ENCODE data around the gene MYO1F.

MYO1F gene

DNA sequence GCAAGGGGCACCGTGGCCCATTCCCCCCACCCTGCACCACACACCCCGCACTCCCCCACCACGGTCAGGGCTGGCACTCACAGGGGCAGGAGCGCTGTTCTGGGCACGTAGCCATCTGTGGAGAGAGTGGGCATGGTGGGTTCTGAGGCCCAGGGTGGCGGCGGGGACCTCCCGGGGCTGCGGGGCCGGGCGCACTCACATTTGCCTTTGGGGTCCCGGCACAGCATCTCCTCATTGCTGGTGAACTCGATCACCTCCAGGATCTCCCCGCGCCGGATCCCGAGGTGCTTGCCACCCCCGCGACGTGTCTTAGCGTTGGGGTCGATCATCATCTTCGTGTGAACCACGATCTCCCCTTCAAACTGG lies 86.9 kb downstream of the MYO1F start:
- no peak for DNase-seq (ENCODE audit: low read depth)

DNA sequence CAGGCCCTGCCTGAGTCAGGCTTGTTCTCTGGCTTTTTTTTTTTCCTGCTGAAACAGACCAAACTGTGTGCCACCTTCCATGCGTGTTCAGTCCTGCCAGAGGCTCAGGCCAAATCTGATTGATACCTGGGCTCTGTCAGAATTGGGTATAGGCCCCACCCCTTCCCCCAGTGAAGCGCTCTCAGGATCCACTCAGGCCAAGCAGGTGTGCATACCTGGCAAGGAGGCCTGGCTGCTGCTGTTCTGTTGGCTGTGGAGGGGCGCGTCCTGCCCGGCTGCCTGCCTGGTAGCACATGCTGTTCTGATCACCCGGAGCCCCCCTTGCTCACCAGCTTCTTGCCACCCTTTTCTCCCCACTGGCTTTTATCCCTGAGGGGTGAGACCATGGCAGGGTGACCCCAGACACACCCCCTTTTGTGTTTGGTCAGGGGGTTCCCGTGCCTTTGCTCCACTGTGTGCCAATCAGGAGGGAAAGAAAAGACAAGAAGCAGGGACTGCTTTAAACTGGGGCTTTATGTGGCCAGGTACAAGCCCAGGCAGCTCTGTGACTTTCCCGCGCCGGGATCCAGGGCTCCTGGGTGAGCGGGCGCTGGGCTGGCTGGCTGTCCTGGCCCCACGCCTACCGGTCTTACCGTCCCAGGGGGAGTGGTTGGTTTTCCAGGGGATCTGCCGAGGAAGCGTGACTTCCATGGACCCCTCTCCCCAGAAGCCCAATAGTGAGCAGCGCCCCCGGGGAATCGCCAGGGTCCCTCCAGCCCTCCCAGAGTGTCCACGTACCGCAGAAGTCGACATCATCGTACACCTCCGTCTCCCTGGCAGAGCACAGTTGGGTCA lies 87.5 kb downstream of the MYO1F start:
- DNase-seq (ENCODE audit: low read depth), result no peak

DNA sequence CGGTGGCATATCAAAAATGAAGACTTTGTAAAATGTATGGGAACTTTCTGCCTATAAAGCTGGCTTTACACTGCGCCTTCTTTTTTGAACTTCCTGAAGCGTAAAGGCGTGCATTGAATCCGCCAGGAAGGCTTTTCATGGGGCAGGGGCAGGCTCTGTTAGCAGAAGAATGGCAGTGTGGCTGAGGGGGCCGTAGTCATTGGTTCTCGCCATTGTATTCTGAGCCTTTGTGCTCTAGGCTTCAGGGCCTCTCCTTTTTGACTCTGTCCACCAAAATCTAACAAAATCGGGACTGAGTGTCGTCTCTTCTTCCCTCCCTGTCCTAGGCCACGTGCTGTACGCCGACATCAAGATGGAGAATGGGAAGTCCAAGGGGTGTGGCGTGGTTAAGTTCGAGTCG lies 88.9 kb downstream of the MYO1F start:
- DNase-seq (ENCODE audit: low read depth), result no peak

DNA sequence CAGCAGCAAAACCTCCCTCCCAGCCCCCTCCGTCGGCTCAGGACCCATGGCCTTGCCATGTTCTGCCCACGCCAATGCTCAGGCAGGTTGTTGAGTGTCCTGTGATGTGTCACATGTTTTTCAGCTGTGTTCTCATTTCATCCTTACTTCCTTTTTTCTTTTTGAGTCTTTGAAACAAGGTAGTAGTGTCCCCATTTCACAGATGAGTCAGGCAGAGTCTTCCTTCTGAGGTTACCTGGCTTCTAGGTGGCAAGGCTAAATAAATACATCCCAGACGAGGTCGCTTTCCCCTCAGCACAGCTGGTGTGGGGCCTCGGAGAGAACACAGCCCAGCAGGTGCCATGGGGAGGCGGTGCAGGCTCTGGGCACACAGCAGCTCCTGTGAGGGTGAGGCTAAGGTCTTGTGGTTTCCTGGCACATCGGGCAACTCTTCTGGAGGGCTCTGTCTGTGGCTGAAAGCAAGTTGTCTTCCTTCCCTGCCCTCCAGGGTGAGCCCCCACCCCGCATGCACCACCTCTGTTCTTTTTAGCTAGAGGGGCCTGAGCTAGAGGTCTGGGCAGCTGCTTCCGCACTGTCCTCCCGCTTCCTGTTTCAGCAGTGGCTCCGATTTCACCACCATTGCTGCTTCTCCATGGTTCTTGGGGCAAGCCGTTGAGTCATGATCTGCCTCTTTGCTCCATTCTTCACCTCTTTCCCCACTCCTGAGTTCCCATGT lies 89.9 kb downstream of the MYO1F start:
- DNase-seq (ENCODE audit: low read depth), result peak; percentile 11

DNA sequence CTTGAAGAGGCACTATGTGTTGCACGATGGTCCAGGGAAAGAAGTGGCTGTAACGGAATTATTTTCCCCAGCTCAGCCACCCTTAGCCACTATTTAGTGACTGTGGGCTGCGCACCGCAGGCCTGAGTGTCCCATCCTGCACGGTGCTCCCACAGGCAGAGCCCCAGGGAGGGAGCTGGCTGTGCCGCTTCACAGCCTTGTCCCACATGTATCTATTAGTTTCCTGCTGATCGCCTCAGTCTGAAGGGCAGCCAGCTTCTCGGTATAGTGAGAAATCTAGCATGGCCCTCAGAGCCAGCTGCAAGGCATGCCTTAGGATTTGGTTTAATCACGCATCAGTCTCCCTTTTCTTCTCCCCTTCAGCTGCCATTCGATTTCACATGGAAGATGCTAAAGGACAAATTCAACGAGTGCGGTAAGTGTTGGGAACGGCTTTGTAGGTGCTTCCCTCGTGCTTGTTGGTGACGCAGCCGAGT lies 90.5 kb downstream of the MYO1F start:
- no peak for DNase-seq (ENCODE audit: low read depth)

DNA sequence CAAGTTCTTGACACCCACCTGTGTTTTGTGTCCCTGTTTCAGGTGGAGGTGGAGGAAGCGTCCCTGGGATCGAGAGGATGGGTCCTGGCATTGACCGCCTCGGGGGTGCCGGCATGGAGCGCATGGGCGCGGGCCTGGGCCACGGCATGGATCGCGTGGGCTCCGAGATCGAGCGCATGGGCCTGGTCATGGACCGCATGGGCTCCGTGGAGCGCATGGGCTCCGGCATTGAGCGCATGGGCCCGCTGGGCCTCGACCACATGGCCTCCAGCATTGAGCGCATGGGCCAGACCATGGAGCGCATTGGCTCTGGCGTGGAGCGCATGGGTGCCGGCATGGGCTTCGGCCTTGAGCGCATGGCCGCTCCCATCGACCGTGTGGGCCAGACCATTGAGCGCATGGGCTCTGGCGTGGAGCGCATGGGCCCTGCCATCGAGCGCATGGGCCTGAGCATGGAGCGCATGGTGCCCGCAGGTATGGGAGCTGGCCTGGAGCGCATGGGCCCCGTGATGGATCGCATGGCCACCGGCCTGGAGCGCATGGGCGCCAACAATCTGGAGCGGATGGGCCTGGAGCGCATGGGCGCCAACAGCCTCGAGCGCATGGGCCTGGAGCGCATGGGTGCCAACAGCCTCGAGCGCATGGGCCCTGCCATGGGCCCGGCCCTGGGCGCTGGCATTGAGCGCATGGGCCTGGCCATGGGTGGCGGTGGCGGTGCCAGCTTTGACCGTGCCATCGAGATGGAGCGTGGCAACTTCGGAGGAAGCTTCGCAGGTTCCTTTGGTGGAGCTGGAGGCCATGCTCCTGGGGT lies 91.5 kb downstream of the MYO1F start:
- DNase-seq (ENCODE audit: low read depth), result no peak

DNA sequence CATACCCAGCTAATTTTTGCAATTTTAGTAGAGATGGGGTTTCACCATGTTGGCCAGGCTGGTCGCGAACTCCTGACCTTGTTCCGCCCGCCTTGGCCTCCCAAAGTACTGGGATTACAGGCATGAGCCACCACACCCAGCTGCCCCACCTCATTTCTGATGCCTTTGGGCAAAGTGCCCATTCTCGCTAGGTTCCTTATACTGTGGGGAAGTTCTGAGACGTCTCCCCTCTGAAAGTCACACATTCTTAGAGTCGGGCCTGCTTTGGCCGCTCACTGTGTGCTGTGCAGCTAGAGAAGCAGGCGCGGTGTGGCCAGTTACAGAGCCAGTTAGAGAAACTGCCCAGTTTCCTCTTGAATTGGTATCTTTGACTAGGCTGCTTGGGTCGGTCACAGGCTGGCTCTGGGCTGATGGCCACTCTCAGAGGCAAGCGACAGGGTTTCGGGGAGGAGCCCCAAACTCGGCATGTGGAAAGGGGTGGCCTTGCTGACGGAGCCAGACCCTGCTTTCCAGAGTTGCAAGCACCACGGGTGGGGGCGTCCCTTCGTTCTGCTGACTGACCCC lies 92.8 kb downstream of the MYO1F start:
- no peak for DNase-seq (ENCODE audit: low read depth)

DNA sequence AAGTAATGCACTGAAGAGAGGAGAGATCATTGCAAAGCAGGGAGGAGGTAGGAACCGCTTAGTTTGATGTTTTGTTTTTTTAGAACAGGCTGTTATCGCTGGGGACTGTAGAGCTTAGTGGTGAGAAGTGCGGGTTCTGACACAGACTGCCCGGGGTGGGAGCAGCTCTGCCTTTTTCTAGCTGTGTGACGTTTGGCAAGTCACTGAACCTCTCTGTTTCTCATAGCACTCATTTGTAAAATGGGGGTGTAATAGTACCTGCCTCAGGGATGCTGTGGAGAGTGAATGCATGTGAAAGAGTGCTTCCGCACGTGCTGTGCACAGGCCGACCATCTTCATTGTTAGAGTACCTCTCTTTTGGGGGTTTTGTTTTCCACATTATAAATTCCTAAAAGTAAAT lies 94.1 kb downstream of the MYO1F start:
- DNase-seq (ENCODE audit: low read depth), result no peak

DNA sequence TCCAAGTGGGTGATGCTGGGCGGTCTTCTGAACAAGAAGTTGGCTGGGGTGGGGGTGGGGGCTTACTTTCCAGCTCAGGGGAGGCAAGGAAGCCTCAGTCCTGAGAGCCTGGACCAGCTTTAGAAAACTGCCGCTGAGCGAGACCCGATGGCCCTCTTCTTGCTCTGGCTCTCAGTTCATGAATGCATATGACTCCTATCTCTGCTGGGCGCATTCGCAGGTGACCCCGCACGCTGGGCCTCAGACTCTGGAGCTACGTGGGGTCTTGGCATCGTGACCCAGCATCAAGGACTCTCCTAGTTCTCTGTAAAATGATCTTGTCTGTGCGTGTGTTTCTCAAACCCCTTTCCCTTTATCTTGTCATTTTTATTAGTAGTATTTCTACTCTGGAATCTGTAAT lies 94.5 kb downstream of the MYO1F start:
- no peak for DNase-seq (ENCODE audit: low read depth)

DNA sequence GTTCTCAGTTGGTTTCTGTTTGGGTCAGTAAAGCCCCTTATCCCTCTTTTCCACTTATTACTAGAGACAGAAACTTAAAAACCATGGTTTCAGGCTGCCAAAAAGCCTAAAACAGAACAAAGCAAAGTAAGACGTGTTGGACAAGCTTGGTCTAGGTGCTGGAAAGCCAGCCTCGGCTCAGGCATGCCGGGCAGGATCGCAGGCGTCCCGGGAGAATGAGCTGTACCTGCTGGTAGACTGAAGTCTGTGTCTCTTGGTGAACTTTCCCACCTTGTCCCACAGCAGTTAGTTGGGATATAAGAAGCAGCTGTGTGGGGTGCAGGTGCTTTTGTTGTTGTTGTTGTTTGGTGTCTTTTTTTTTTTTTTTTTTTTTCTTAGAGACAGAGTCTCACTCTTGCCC lies 95.6 kb downstream of the MYO1F start:
- no peak for DNase-seq (ENCODE audit: low read depth)

DNA sequence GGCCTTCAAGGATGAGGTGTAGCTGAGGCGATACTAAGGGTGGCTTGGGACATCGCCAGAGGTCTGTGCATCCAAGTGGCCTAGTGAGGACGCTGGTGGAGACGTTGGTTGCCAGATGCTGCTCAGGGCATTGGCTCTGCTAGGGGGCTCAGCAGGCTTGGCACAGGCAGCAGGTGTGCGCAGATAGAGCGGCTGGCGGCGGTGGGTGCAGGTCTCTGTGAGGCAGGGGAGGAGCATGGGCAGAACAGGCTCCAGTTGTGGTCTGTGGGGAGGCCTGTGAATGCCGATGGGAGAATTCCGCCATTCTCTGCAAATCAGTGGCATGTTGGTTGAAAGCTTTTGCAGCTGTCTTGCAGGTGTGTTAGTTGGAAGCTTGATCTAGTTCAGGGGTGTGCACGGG lies 96.0 kb downstream of the MYO1F start:
- DNase-seq (ENCODE audit: low read depth), result no peak

DNA sequence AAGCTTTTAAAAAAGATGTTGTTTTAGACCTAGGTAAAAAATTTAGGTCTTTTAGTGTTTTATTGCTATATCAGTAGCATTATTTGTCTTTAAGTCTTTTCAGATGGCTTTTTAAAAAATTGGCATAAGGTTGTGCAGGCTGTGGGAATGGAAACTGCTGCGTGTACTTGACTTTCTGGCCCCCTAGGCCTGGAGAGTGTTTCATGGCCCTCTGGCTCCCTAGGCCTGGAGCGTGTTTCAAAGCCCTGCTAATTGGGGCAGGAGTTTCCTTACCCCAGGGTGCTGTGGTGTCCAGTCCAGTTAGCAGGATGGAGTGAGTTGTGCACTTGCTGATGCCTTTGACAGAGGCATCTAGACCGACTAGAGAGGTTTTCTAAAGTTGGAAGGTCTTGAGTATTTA lies 98.6 kb downstream of the MYO1F start:
- no peak for DNase-seq (ENCODE audit: low read depth)

DNA sequence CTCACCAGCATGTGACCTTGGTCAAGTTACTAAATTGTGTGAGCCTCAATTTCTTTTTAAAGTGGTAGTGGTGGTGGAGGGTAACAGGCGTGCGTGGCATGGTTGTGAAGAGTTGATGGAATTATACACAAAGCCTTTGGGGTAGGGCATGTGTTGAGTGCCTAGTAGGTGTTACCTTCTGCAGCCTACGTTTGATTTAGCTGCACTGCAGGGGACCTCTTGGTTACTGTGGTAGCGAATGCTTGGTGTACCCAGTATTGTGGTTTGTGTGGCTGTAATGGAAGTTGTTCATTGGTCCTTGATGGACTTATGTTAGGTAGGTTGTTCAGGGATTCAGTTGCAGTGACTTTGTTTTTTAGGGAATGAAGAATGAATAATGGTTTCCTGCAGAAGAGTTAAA lies 99.4 kb downstream of the MYO1F start:
- DNase-seq (ENCODE audit: low read depth), result no peak

DNA sequence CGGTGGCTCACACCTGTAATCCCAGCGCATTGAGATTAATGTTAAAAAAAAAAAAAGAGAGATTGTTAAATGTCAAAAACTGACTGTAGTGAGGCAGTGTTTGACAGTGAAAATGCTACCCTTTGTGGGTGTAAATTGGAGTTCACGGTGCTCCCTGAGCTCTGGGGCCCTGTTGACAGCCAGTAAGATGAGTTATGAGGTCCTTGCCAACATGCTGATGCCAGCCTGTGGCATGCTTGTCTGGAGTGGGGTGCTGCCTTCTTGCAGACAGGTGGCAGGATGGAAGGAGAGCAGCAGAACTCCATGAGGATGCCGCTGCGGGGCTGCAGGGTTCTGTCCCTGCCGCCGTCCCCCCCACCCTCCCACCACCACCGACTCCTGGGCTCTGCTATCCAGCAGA lies 100.7 kb downstream of the MYO1F start:
- DNase-seq (ENCODE audit: low read depth), result no peak

DNA sequence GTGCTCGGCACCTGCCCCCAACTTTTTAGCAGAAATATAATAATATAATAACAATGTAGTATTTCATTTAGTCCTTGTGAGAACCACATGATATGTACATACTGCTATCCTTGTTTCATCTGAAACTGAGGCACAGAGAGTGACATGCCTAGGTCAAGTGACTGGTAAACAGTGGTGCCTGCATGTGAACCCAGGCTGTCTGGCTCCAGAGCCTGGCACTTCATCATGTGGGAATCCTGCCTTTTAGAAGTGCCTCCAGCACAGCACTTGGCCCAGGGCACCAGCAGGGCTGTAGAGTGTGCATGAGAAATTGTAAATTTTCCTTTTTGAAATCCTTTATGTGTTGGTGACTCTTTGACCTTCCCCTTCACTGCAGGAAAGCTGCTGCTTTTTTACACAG lies 102.2 kb downstream of the MYO1F start:
- DNase-seq (ENCODE audit: low read depth), result no peak

DNA sequence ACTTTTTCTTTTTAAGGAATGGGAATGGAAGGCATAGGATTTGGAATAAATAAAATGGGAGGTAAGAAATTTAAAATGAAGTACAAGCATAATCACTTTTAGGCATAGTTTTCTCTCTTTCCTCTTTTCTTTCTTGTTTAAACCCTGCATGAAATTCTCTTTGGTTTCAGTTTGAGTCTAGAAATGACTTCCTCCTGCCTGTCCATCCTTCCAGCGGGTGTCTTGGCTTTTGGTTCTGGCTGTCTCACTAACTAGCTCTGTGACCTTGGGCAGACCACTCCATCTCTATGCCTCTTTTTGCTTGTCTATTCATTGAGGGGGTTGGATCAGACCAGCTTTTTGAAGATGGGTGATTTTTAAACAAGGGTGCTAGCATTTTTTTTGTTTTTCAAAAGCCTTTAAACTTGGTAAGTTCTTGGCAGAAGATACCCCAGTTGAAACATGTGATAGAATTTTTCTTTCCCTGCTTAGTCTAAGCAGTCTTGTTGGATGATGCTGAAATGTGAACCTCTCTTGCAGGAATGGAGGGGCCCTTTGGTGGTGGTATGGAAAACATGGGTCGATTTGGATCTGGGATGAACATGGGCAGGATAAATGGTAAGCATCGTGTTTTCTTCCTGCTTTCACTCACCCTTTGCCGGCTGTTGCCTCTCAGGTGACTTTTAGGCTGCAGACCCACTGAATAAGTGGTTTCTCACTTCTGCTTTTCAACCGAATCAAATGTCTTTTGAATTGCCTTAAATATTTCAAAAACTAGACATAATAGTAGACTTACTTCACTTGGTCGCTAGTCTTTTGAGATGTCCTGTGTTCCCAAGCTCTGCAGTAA lies 103.4 kb downstream of the MYO1F start:
- no peak for DNase-seq (ENCODE audit: low read depth)

All from activated T-cell treated with anti-CD3 and anti-CD28 coated beads for 24 hours (primary cell).